ENCODE measurements around the gene CTIF.
"Not testable (repeated sequence)": the region's sequence is repeated elsewhere in the genome, so short reads cannot be mapped to it uniquely, and the experiment has no call there.

CTIF gene

GRCh38 chr18:48700446-48700845 is 161.6 kb downstream of the CTIF start:
- no peak for DNase-seq (ENCODE audit: low read depth in 2 of 3, low spot score in 2 of 3)

GRCh38 chr18:48702346-48703027 is 163.7 kb downstream of the CTIF start:
- DNase-seq (ENCODE audit: low read depth in 2 of 3, low spot score in 2 of 3) = no peak

- no peak for DNase-seq (ENCODE audit: low read depth in 2 of 3, low spot score in 2 of 3)
These were observed 164.2 kb downstream of the CTIF start for GRCh38 chr18:48703028-48703386.

GRCh38 chr18:48703418-48703817 is 164.6 kb downstream of the CTIF start:
- DNase-seq (ENCODE audit: low read depth in 2 of 3, low spot score in 2 of 3) = no peak

- no peak for DNase-seq (ENCODE audit: low read depth in 2 of 3, low spot score in 2 of 3)
These were observed 166.2 kb downstream of the CTIF start for GRCh38 chr18:48705043-48705442.

GRCh38 chr18:48705531-48705930 is 166.7 kb downstream of the CTIF start:
- DNase-seq (ENCODE audit: low read depth in 2 of 3, low spot score in 2 of 3) = no peak

- no peak for DNase-seq (ENCODE audit: low read depth in 2 of 3, low spot score in 2 of 3)
These were observed 167.9 kb downstream of the CTIF start for GRCh38 chr18:48706731-48707130.

GRCh38 chr18:48707636-48708296 is 168.9 kb downstream of the CTIF start:
- DNase-seq (ENCODE audit: low read depth in 2 of 3, low spot score in 2 of 3) = no peak

GRCh38 chr18:48708807-48709206 is 170.0 kb downstream of the CTIF start:
- DNase-seq (ENCODE audit: low read depth in 2 of 3, low spot score in 2 of 3) = no peak

GRCh38 chr18:48709371-48710062 is 170.7 kb downstream of the CTIF start:
- no peak for DNase-seq (ENCODE audit: low read depth in 2 of 3, low spot score in 2 of 3)

GRCh38 chr18:48711651-48712486 is 173.0 kb downstream of the CTIF start:
- no peak for DNase-seq (ENCODE audit: low read depth in 2 of 3, low spot score in 2 of 3)

GRCh38 chr18:48713309-48713708 is 174.5 kb downstream of the CTIF start:
- DNase-seq (ENCODE audit: low read depth in 2 of 3, low spot score in 2 of 3) = no peak

- no peak for DNase-seq (ENCODE audit: low read depth in 2 of 3, low spot score in 2 of 3)
These were observed 176.0 kb downstream of the CTIF start for GRCh38 chr18:48714873-48715272.

- no peak for DNase-seq (ENCODE audit: low read depth in 2 of 3, low spot score in 2 of 3)
These were observed 177.0 kb downstream of the CTIF start for GRCh38 chr18:48715711-48716361.

GRCh38 chr18:48717227-48717626 is 178.4 kb downstream of the CTIF start:
- not testable (repeated sequence) for DNase-seq (ENCODE audit: low read depth in 2 of 3, low spot score in 2 of 3)

- DNase-seq (ENCODE audit: low read depth in 2 of 3, low spot score in 2 of 3) = no peak
These were observed 179.6 kb downstream of the CTIF start for GRCh38 chr18:48718251-48718959.

- no peak for DNase-seq (ENCODE audit: low read depth in 2 of 3, low spot score in 2 of 3)
These were observed 180.6 kb downstream of the CTIF start for GRCh38 chr18:48719388-48719787.

GRCh38 chr18:48719974-48720654 is 181.3 kb downstream of the CTIF start:
- no peak for DNase-seq (ENCODE audit: low read depth in 2 of 3, low spot score in 2 of 3)

- DNase-seq (ENCODE audit: low read depth in 2 of 3, low spot score in 2 of 3) = no peak
These were observed 181.8 kb downstream of the CTIF start for GRCh38 chr18:48720655-48721025.

GRCh38 chr18:48721312-48721711 is 182.5 kb downstream of the CTIF start:
- DNase-seq (ENCODE audit: low read depth in 2 of 3, low spot score in 2 of 3) = no peak
